ENCODE data around the gene GPBAR1.

DNA sequence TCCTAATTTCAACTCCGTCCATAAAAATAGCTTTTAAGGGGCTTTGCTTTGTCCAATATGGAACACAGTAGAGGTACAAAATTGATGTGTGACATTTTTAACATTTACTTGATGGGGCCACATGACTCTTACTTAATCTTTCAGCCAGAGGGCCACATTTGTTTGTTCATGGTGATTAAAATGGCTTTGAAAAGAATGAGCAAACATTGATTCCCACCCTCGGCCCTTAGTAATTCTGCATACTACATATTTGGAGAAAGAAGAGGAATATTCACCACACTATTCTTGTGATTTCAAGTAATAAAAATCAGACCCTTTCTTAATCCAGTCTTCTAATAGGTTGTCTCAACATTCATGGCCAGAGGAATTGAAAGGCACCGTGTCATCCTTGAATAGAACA lies 26.3 kb upstream of the GPBAR1 start:
- TF ChIP-seq POLR2AphosphoS5 (IDR thresholded peaks at IDR 0.05) (no peak), CTCF (IDR thresholded peaks at IDR 0.05) (no peak), POLR2A (IDR thresholded peaks at IDR 0.05) (no peak)

All from prostate gland (tissue), 2 donors.